Fibroblast of peridontal ligament (primary cell): Measurements from ENCODE around the gene MTA1.

Experiments used
- DNase-seq: peaks from one replicate; pipeline ENCODE4 v3.0.0-alpha.2; 2010; ENCODE audit errors: extremely low read depth

The MTA1 gene

DNA sequence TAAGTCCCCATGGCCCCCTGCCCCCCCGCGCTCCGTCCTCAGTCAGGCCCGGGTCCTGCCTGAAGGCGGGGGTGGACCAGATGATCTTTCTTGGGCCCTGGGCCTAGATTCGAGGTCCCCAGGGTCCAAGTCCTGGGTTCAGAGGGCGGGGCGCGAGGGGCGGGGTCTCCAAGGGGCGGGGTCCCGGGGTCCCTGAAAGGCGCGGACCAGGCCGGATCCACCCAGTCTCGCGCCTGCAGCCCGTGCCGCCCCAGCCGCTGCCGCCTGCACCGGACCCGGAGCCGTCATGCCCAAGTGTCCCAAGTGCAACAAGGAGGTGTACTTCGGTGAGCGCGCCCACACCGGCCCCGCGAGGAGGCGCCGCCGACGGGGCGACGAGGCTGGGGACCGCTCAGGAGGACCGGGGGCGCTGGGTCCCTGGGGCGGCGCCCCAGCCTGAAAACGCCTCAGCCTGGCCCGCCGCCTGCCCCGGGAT, 67.4 kb downstream of the MTA1 start:
- DNase-seq: peak; percentile 10

DNA sequence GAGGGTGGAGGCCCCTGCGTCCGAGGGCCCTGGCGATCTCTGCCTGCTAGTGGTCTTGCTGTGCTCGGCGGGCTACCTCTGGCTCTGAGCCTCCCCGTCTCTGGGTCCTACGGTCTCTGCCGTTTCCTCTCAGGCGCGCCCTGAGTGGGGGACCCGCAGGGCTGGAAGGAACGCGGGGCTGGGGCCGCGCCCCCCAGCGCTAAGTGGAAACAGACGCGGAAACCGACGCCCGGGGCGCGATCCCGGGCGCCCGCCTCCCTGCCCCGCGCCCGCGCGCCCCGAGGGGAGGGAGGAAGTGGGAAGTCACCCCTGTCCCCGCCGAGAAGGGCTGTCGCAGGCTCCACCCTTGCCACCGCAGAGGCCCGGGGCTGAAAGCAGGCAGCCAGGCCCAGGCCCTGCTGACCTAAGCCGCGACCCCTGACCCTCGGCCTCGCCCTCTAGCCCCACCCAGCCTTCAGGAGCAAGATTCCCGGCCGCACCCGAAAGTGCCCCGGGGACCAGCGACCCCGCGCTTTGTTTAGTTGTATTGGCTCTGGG, 67.9 kb downstream of the MTA1 start:
- DNase-seq: no peak

DNA sequence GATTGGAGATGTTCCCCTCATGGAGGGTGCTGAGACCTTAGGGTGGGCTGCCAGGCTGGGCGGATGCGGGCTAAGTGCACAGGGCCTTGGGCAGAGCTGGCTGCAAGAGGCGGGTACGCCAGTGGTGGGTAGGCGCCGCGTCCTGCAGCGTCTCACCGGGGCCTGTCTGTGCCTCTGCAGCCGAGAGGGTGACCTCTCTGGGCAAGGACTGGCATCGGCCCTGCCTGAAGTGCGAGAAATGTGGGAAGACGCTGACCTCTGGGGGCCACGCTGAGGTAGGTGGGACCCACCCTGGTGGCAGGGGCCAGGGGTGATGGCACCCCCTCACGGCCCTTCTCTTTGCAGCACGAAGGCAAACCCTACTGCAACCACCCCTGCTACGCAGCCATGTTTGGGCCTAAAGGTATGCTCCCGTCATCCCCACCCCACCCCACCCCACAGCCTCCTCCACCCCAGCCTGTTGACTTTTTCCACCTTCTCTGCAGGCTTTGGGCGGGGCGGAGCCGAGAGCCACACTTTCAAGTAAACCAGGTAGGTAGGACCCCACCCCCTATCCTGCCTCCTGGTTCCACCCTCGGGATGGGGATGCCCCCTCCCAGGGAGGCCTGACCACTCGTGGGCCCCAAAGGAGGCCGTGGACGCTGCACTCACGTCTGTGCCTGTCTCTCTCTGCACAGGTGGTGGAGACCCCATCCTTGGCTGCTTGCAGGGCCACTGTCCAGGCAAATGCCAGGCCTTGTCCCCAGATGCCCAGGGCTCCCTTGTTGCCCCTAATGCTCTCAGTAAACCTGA, 68.6 kb downstream of the MTA1 start:
- DNase-seq: no peak

- DNase-seq: no peak
Measured at GRCh38 chr14:105488781-105489541, 69.3 kb downstream of the MTA1 start.

DNA sequence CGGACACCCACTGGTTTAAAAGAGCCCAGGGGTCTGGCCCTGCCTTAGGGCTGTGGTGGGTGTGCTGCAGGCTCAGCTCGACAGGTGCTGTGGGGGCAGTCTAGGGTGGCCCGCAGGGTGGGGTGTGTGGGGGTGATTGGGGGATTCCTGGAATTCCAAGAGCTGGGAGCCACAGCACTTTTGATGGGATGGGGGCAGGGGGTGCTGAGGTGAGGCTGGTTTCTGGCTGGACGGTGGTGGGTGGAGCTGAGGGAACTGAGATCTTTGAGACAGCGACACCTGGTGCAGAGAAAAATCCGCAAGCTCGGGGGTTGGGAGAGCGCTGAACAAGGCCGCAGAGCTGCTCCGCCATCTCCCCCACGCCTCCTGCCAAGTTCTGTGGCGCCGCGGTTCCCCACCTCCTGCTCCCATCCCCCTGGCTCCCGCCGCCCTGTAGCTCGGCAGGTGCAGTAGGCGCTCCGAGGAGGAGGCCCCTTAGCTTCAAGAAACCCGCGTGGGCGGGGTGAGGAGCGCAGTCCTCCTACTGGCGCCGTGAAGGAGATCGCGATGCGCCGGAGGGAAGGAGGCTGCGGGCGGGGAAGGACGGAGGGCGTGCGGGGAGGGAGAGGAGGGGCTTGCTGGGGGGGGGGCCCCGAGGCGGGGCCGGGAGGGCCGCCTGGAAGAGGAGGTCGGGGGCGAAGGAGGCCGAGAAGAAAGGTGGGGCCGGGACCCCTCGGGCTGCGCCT, 70.1 kb downstream of the MTA1 start:
- peak; percentile 73 for DNase-seq

DNA sequence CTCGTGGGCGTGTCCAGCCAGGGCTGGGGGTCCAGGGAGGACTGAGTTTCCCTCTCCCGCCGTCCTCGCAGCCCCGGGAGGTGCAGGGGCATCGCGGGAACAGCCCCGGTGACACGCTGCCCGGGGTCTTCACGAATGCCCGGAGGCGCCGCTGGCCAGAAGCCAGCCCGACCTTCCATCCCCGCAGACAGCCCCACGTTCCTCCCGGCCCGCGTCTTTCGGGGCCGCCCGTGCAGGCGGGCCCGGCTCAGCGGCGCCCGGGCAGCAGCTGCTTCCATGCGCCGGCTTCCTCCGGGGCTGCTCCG, 70.6 kb downstream of the MTA1 start:
- no peak for DNase-seq

DNA sequence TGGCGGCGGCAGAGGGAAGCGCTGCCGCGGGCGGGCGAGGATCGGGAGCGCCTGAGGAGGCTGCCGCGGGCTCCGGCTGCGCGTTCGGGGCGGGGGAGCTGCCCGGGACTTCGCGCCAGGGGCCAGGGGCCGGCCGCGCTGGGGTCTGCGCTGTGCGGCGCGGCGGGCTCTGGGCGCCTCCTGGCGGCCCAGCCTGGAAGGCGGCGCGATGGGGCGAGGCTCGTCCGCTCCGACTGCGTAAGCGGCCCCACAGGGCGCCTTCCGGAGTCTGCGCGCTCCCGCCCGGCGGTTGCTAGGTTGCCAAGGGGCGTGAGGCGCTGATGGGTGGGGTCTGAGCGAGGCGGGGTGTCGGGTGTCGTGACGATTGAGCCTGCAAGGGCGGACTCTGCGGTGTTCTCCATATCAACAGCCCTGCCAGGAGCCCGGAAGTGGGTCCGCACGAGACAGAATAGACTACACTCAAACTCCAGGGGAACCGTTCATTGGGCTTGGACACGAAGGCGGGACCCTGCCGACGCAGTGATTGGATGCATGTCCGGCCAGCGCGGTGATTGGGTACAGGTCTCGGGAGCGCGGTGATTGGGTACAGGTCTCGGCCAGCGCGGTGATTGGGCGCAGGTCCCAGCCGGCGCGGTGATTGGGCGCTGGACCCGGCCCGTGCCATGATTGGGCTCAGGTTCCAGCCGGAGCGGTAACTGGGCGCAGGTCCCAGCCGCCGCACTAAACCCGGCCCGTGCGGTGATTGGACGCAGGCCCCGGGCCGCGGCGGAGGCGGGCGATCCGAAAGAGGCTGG, 71.1 kb downstream of the MTA1 start, which contains the start of gene TEDC1:
Gene TEDC1 (plus strand): TSS at position 675 of the 794 bp plus-strand sequence. CDS start 130 bp downstream, outside the sequence.
- DNase-seq: peak; percentile 100

- peak; percentile 7 for DNase-seq
Measured at GRCh38 chr14:105491366-105491973, 71.8 kb downstream of the MTA1 start.

DNA sequence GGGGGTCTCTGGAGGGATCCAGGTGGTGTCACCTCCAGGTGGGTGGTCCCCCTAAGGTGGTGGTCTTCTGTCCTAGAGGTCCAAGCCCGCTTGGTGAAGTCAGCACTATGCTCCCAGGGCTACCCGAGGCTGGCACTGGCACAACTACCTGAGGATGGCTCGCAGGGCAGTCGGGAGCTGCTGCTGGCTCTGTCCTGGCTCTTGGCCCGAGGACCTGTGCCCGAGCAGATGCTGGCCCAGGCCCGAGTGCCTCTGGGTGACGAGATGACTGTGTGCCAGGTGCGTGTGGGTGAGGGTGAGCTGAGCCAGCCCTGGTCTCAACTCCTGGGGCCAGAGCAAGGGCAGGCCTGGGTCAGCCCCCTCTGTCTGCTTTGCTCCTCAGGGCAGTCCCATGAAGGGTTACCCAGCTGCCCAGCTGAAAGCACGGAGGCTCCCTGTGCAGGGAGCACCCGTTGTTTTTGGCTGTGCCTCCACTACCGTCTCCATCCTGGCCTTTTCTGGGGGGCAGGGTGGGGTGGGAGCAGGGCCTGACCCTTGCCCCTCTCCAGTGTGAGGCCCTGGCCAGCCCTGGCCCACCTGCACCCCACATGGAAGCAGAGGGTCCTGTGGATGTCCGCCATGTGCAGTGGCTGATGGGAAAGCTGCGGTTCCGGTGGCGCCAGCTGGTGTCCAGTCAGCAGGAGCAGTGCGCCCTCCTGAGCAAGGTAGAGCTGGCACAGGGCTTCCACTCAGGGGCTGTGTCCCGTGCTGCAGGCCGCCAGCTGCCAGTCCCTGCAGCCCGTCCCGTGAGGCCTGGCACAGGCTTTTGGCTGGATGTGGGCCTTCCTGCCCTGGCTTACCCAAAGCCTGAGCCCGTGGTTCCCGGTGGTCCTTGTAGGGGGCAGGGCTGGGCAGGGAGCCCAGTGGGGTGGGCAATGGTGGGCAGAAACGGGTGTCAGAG, 72.7 kb downstream of the MTA1 start:
- no peak for DNase-seq

DNA sequence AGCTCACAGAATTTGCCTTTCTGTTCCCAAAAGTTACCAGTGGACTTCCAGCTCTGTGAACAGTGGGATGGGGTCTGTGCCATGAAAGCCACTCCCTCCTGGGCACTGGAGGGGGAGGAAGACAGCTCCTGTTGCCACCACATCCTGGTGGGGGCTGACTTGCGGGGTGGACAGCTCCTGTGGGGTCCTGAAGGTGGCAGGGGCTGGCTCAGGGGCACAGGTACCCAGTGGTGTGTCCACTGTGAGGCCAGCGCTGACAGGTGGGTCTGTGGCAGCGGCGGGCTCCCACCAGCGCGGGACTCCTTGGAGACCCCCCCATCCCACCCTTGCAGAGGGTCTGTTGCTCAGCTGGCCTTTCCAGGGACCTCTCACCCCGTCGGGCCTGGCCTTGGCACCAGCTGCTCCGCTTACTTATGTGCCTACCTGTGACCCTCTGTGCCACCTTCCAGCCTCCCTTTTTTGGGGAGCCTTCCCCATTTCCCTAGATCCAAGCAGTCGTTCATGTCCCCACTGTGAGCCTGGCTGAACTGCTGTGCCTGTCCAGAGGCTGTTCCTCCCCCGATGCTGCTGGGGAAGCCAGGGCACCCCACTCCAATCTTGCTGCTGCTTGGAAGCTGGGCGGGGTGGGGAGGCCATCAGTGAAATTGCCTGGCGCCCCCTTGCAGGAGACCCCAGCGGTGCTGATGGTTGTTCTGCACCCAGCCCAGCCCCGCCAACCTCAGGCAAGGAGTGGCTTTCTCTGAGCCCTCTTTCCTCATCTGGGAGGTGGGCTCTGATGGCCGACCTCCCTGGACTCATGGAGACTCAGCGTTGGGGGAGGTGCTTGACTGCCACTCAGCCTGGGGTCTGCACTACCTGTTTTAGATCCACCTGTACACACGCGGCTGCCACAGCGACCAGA, 73.6 kb downstream of the MTA1 start:
- no peak for DNase-seq

DNA sequence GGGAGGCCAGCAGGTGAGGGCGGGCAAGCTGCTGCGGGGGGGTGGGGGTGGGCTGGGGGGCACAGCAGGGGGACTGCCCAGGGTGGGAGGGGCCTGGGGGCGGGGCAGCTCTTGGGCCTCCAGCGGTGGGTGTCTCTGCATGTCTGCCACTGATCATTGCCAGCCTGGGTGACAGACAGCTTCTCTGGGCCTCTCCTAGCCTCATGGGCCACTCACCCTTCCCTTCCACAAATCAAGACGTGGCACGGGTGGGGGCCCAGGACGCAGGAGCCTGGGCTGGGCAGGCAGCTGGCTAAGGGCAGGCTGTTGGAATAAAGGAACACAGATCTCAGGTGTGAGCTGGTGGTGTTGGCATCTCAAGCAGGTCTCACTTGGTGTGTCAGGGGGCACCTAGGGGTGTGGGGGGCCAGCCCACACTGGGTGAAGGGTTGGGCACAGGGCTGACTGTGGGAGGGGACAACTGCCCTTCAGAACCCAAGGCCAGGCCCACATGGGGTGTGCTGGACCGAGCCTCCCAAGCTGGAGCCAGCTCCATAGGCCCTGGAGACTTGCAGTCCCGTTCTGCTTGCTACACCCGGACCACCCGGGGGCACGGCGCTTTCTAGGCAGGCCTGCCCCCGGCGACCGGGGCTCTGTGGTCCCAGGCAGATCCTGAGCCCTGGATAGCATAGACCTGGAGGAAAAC, 74.4 kb downstream of the MTA1 start:
- no peak for DNase-seq

GRCh38 chr14:105494606-105494929, 74.9 kb downstream of the MTA1 start:
- DNase-seq: no peak

GRCh38 chr14:105495101-105495989, 75.7 kb downstream of the MTA1 start:
- DNase-seq: no peak

DNA sequence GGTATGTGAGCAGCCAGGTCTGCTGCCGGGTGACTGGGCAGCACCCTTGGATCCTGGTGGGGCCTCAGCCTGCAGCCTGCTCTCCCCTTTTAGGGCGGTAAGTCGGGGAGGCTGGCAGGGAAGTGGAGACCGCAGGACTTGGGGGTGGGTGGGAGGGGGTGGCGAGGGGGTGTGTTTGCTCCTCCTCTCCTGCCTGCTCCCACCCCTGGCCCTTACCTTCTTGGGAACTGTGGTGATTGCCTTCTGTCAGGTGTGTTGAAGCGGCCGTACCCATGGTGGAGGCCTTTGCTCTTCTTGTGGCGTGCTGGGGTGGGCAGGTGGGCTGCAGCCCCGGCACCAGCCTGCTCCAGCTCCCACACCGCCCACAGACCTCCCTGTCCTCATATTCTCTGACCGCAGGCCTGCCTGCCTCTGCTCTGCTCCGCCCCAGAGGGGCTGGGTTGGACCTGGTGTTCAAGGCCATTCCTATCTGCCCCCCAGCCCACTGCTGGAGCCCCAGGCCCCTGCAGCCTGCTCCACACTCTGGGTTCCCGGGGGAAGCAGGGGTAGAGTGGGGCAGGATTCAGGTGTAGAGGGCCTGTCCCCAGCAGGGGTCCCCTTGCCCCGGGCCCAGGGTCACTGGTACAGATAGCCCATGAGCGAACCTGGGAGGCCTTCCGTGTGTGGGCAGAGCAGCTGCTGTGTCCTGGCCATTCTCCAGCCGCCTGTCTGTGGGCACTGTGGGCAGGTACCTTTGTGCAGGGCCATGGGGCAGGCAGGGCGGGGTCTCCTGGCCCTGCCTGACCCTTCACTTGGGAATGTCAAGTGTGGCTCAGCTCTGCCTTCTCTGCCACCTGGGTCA, 76.6 kb downstream of the MTA1 start:
- DNase-seq: no peak

DNA sequence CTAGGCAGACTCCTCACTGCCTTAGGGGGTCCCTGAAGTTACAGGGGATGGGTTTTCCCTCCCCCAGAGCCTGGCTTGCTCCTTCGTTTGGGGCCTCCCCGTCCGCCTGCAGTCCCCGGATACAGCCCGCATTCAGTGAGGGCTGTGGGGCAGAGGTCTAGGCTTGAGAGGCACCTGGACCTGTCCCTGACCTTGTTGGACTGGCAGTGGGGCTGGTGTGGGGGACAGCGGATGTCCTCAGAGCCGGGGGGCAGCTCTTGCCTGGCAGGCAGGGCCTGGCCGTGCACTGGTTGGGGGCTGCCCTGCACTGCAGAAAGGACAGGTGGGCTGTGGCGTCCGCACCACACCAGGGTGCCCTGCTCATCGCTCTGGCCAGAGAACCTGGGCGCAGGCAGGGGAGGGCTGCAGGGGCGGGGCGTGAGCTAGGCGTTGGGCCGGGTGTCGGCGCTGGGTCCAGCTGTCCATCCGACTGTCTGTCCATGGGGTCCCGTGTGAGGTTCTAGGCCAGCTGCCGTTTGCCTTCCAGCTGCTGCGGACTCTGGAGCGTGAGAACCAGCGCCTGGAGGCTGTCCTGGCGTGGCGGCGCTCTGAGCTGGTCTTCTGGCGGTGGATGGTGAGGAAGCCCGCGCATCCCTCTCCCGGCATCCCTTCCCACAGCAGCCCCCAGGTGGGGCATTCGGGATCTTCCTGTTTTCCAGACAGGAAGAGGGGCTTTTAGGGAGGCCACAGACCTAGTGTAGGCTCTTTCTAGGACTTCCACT, 77.4 kb downstream of the MTA1 start:
- no peak for DNase-seq
